GM12873 (cell line): ENCODE results near the gene HM13.

ENCODE experiments used
- CTCF ChIP-seq: IDR thresholded peaks from 2 replicates; pipeline ENCODE4 v1.5.1; 2012; ENCODE audit warnings: low read depth, mild to moderate bottlenecking, moderate library complexity, low read length, control low read depth; ENCODE audit not compliant: insufficient read depth; ENCODE audit errors: missing control alignments

The HM13 gene

GRCh38 chr20:31615416-31615815 is 101.2 kb downstream of the HM13 start:
- TF ChIP-seq CTCF: no peak

- no peak for TF ChIP-seq CTCF
Measured at GRCh38 chr20:31617432-31618104, 103.3 kb downstream of the HM13 start.
